ENCODE results near the gene KIF6.
"Not testable (repeated sequence)": the region's sequence is repeated elsewhere in the genome, so short reads cannot be mapped to it uniquely, and the experiment has no call there.

The KIF6 gene

GRCh38 chr6:39517756-39518155 is 207.5 kb downstream of the KIF6 start:
- no peak for DNase-seq (ENCODE audit: extremely low spot score)
- CTCF ChIA-PET, result no interaction called here
- POLR2A ChIA-PET, result no interaction called here
- TF ChIP-seq TARDBP (IDR thresholded peaks at IDR 0.05) (no peak), NFRKB (IDR thresholded peaks at IDR 0.05) (no peak), FOXM1 (IDR thresholded peaks at IDR 0.05; ENCODE audit: borderline replicate concordance) (no peak), FOXK2 (IDR thresholded peaks at IDR 0.05) (no peak), SUZ12 (IDR thresholded peaks at IDR 0.05) (no peak), ZNF384 (IDR thresholded peaks at IDR 0.05) (no peak)

GRCh38 chr6:39516471-39516870 is 208.7 kb downstream of the KIF6 start:
- no peak for DNase-seq (ENCODE audit: extremely low spot score)
- TF ChIP-seq FOXA1 (IDR thresholded peaks at IDR 0.05) (no peak), CTBP1 (IDR thresholded peaks at IDR 0.05; ENCODE audit: borderline replicate concordance) (no peak), TARDBP (IDR thresholded peaks at IDR 0.05) (no peak), NFRKB (IDR thresholded peaks at IDR 0.05) (no peak), L3MBTL2 (conservative IDR thresholded peaks at IDR 0.05) (no peak), HDGF (IDR thresholded peaks at IDR 0.05; ENCODE audit: borderline replicate concordance) (no peak), SUZ12 (IDR thresholded peaks at IDR 0.05) (no peak), BHLHE40 (IDR thresholded peaks at IDR 0.05; ENCODE audit: borderline replicate concordance) (no peak), FOXK2 (IDR thresholded peaks at IDR 0.05) (no peak), SP1 (IDR thresholded peaks at IDR 0.05) (no peak), PKNOX1 (IDR thresholded peaks at IDR 0.05) (no peak), ARNT (IDR thresholded peaks at IDR 0.05) (no peak), ELF4 (IDR thresholded peaks at IDR 0.05) (no peak), LEF1 (IDR thresholded peaks at IDR 0.05; ENCODE audit: borderline replicate concordance) (no peak), FOXM1 (IDR thresholded peaks at IDR 0.05; ENCODE audit: borderline replicate concordance) (no peak), ZNF384 (IDR thresholded peaks at IDR 0.05) (no peak)
- ChIA-PET POLR2A (no interaction called here), CTCF (no interaction called here)

GRCh38 chr6:39515471-39515870 is 209.7 kb downstream of the KIF6 start:
- CTCF ChIA-PET, result no interaction called here
- POLR2A ChIA-PET, result no interaction called here
- TF ChIP-seq BHLHE40 (IDR thresholded peaks at IDR 0.05; ENCODE audit: borderline replicate concordance) (no peak), HDGF (IDR thresholded peaks at IDR 0.05; ENCODE audit: borderline replicate concordance) (no peak), TARDBP (IDR thresholded peaks at IDR 0.05) (no peak), FOXK2 (IDR thresholded peaks at IDR 0.05) (no peak), FOXM1 (IDR thresholded peaks at IDR 0.05; ENCODE audit: borderline replicate concordance) (no peak), ELF4 (IDR thresholded peaks at IDR 0.05) (no peak)
- DNase-seq (ENCODE audit: extremely low spot score), result no peak

- TF ChIP-seq ARNT (IDR thresholded peaks at IDR 0.05) (no peak), FOXA1 (IDR thresholded peaks at IDR 0.05) (no peak), PKNOX1 (IDR thresholded peaks at IDR 0.05) (no peak), HDGF (IDR thresholded peaks at IDR 0.05; ENCODE audit: borderline replicate concordance) (no peak), NFRKB (IDR thresholded peaks at IDR 0.05) (no peak), LEF1 (IDR thresholded peaks at IDR 0.05; ENCODE audit: borderline replicate concordance) (no peak), BHLHE40 (IDR thresholded peaks at IDR 0.05; ENCODE audit: borderline replicate concordance) (no peak), ZNF384 (IDR thresholded peaks at IDR 0.05) (no peak), FOXM1 (IDR thresholded peaks at IDR 0.05; ENCODE audit: borderline replicate concordance) (no peak), ELF4 (IDR thresholded peaks at IDR 0.05) (no peak), TARDBP (IDR thresholded peaks at IDR 0.05) (no peak), L3MBTL2 (conservative IDR thresholded peaks at IDR 0.05) (no peak), SP1 (IDR thresholded peaks at IDR 0.05) (no peak), FOXK2 (IDR thresholded peaks at IDR 0.05) (no peak), CTBP1 (IDR thresholded peaks at IDR 0.05; ENCODE audit: borderline replicate concordance) (no peak), SUZ12 (IDR thresholded peaks at IDR 0.05) (no peak)
- ChIA-PET POLR2A (no interaction called here), CTCF (no interaction called here)
- no peak for DNase-seq (ENCODE audit: extremely low spot score)
Measured at GRCh38 chr6:39515006-39515405, 210.2 kb downstream of the KIF6 start.

GRCh38 chr6:39509831-39510230 is 215.4 kb downstream of the KIF6 start:
- DNase-seq (ENCODE audit: extremely low spot score); POLR2A ChIA-PET: not testable (repeated sequence)

GRCh38 chr6:39508515-39508914 is 216.7 kb downstream of the KIF6 start:
- POLR2A ChIA-PET, result no interaction called here
- CTCF ChIA-PET, result no interaction called here
- TF ChIP-seq L3MBTL2 (conservative IDR thresholded peaks at IDR 0.05) (no peak), BHLHE40 (IDR thresholded peaks at IDR 0.05; ENCODE audit: borderline replicate concordance) (no peak), FOXM1 (IDR thresholded peaks at IDR 0.05; ENCODE audit: borderline replicate concordance) (no peak), SUZ12 (IDR thresholded peaks at IDR 0.05) (no peak), PKNOX1 (IDR thresholded peaks at IDR 0.05) (no peak), SP1 (IDR thresholded peaks at IDR 0.05) (no peak), CTBP1 (IDR thresholded peaks at IDR 0.05; ENCODE audit: borderline replicate concordance) (no peak), ARNT (IDR thresholded peaks at IDR 0.05) (no peak), ZNF384 (IDR thresholded peaks at IDR 0.05) (no peak), FOXK2 (IDR thresholded peaks at IDR 0.05) (no peak), FOXA1 (IDR thresholded peaks at IDR 0.05) (no peak), ELF4 (IDR thresholded peaks at IDR 0.05) (no peak), NFRKB (IDR thresholded peaks at IDR 0.05) (no peak), HDGF (IDR thresholded peaks at IDR 0.05; ENCODE audit: borderline replicate concordance) (no peak), LEF1 (IDR thresholded peaks at IDR 0.05; ENCODE audit: borderline replicate concordance) (no peak), TARDBP (IDR thresholded peaks at IDR 0.05) (no peak)
- DNase-seq (ENCODE audit: extremely low spot score), result no peak

More at GRCh38 chr6:39509831-39510230, 215.4 kb downstream of the KIF6 start:
- CTCF ChIA-PET, result not testable (repeated sequence)
